Naive thymus-derived CD4-positive, alpha-beta T cell (primary cell): ENCODE measurements around the gene IFRD2. TPM values are rescaled to one million over a fixed set of nuclear protein-coding genes. Genes with fewer than 3 reads are reported as not detected.

ENCODE experiments used
- ATAC-seq: fragments of 150-1000 bp; cut with Tn5 transposase; 2 replicates; pipeline ENCODE4 v1.10.0; 2021; ENCODE audit warnings: mild to moderate bottlenecking, moderate library complexity
- CTCF ChIA-PET: fragments of 350-600 bp; sonication (Branson Sonifier 250); formaldehyde crosslinking; loops from one replicate; lab custom pipeline; 2021; ENCODE audit warnings: antibody characterized with exemption; lab: Charles Lee
- POLR2A ChIA-PET: fragments of 350-600 bp; sonication (Branson Sonifier 250); formaldehyde crosslinking; loops from one replicate; lab custom pipeline; 2021; ENCODE audit warnings: antibody characterized with exemption, inconsistent platforms; lab: Charles Lee
- DNase-seq, 9 donors: peaks; one replicate each; pipeline versions ENCODE4 v3.0.0 to v3.0.0-alpha.2; 2020 to 2022; ENCODE audit warnings: mixed read lengths in 1 of 9
- H3K27ac ChIP-seq: one replicate; pipeline ENCODE4 v1.7.0; 2013; ENCODE audit warnings: mild to moderate bottlenecking, low read depth, low read length, moderate library complexity
- H3K27me3 ChIP-seq, 2 donors: one replicate each; pipeline ENCODE4 v1.7.0; 2013; ENCODE audit warnings: low read length in 2 of 2, mild to moderate bottlenecking in 2 of 2, moderate library complexity in 2 of 2; ENCODE audit not compliant: control insufficient read depth in 2 of 2, insufficient read depth in 2 of 2
- H3K36me3 ChIP-seq, 3 experiments: 1 replicate in 2 of 3; 2 replicates in 1 of 3; pipeline ENCODE4 v1.7.0; 2013; ENCODE audit warnings: low read length in 3 of 3, mild to moderate bottlenecking in 3 of 3, moderate library complexity in 1 of 3; ENCODE audit not compliant: insufficient read depth in 3 of 3, control insufficient read depth in 2 of 3
- H3K4me1 ChIP-seq, 2 donors: one replicate each; pipeline ENCODE4 v1.7.0; 2013; ENCODE audit warnings: low read length in 2 of 2, mild to moderate bottlenecking in 2 of 2, moderate library complexity in 1 of 2; ENCODE audit not compliant: control insufficient read depth in 2 of 2, insufficient read depth in 2 of 2
- H3K4me3 ChIP-seq: 2 replicates; pipeline ENCODE4 v1.7.0; 2013; ENCODE audit warnings: mild to moderate bottlenecking, low read length
- H3K9me3 ChIP-seq, 3 experiments: 1 replicate in 2 of 3; 2 replicates in 1 of 3; pipeline ENCODE4 v1.7.0; 2013; ENCODE audit warnings: low read length in 3 of 3; ENCODE audit not compliant: control insufficient read depth in 2 of 3
- H3K27ac Mint-ChIP-seq, 9 donors: one replicate each; pipeline ENCODE4 v1.8.0; 2020 to 2022; ENCODE audit warnings: mixed read lengths in 9 of 9, mild to moderate bottlenecking in 8 of 9, moderate library complexity in 5 of 9, inconsistent platforms in 2 of 9
- H3K27me3 Mint-ChIP-seq, 5 donors: one replicate each; pipeline ENCODE4 v1.8.0; 2021 to 2022; ENCODE audit warnings: mixed read lengths in 5 of 5, mild to moderate bottlenecking in 1 of 5
- H3K36me3 Mint-ChIP-seq, 5 donors: one replicate each; pipeline ENCODE4 v1.8.0; 2020 to 2022; ENCODE audit warnings: mixed read lengths in 5 of 5, mild to moderate bottlenecking in 3 of 5, inconsistent platforms in 1 of 5
- H3K4me1 Mint-ChIP-seq, 7 donors: one replicate each; pipeline ENCODE4 v1.8.0; 2020 to 2022; ENCODE audit warnings: mixed read lengths in 7 of 7, mild to moderate bottlenecking in 3 of 7, inconsistent platforms in 1 of 7
- H3K4me3 Mint-ChIP-seq, 10 donors: one replicate each; pipeline ENCODE4 v1.8.0; 2020 to 2022; ENCODE audit warnings: mild to moderate bottlenecking in 10 of 10, mixed read lengths in 10 of 10, moderate library complexity in 6 of 10, inconsistent platforms in 2 of 10
- H3K9me3 Mint-ChIP-seq, 11 donors: one replicate each; pipeline ENCODE4 v1.8.0; 2020 to 2022; ENCODE audit warnings: mixed read lengths in 11 of 11, mild to moderate bottlenecking in 4 of 11, inconsistent platforms in 1 of 11, moderate library complexity in 1 of 11
- intact Hi-C, 2 donors: fragments of 100-400 bp; cut with micrococcal nuclease; formaldehyde crosslinking; loops; one replicate each; pipeline ENCODE4 v1.15.1; 2023
- polyA plus RNA-seq, 2 donors: library from polyadenylated mRNA; unstranded; fragments of 300-500 nt; fragmentation: Illumina TruSeq; gene quantifications; one replicate each; pipeline ENCODE4 v1.2.3, GENCODE V29; 2021
- total RNA-seq, 6 experiments: library from RNA in 5 of 6; stranded (reverse) in 5 of 6; gene quantifications; 1 replicate in 5 of 6; 2 replicates in 1 of 6; pipeline ENCODE4 v1.2.3 and lab custom pipeline; 2021 to 2026

The IFRD2 gene
- total and polyA plus RNA-seq, 7 experiments from 2014 or later: 53.7 to 85.1 (median 64.7) TPM

DNA sequence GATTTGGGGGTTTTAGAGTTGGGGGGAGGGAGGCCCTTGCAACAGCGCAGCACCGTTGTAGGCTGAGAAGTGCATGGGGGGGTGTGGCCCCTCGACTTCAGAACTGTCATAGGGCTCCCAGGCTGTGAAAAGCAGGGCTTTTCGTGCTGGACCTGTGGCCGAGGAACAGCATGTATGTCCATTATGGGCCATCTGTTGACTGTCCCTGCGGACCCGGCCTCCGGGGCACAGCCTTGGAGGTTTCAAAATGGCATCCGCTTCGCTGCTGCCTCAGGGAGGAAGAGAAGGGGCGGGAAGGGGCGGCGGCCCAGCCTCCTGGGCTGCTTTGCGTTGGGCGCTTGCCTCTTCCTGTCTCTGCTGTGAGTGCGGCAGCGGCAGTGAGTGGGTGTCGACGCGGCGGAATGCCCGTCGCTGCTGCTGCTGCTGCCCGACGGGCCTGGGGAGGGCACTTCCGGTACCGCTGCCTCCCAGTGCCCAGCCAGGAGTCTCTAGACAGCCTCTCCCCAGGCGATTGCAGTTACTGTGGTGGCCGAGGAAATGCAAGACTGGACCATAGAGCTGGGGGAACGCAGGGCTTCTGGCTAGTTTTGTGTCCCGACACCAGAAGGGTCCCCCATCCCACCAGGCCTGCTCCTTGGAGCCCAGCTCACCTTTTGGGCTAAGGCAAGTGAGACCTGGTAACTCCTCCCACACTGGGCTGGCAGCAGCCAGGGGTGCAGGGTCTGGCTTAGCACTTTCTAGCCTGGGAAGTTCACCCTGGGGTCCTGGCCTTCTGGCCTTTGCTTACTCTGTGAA lies 54.3 kb downstream of the IFRD2 start:
- peaks cover 25 to 60% (median 56%) of the 10 kb centered on the region in 7 donors for H3K4me1 Mint-ChIP-seq
- peak overlapping the region; percentile 87 to 97 (median 95) for H3K27ac Mint-ChIP-seq
- H3K27me3 ChIP-seq: no peaks in the 10 kb centered on the region
- no peaks in the 10 kb centered on the region for H3K9me3 Mint-ChIP-seq
- no peaks in the 10 kb centered on the region for H3K9me3 ChIP-seq
- peaks cover 5 to 33% (median 7%) of the 10 kb centered on the region in 3 experiments for H3K36me3 ChIP-seq
- H3K4me3 Mint-ChIP-seq: peak overlapping the region; percentile 92 to 99 (median 98)
- ATAC-seq: peak; percentile 53
- H3K27me3 Mint-ChIP-seq: no peaks in the 10 kb centered on the region
- peak overlapping the region; percentile 84 for H3K27ac ChIP-seq
- H3K4me1 ChIP-seq: peaks cover 51 to 56% of the 10 kb centered on the region in 2 donors
- H3K4me3 ChIP-seq: peak overlapping the region; percentile 90
- H3K36me3 Mint-ChIP-seq: peaks cover 0 to 14% (median 0%) of the 10 kb centered on the region in 5 donors
- intact Hi-C loops: loop anchor here (1.0 to 5.0 kb wide), 16 partner anchors 8 to 1819 kb away; partner anchors contain the start of genes DUSP7 (in 2 of the 2), ARIH2 (in 1 of the 2), C3orf18 (in 1 of the 2) and CISH (in 1 of the 2)
- DNase-seq: peak; percentile 68 to 88 (median 86)
- CTCF ChIA-PET: interaction anchor here (0.6 to 15.3 kb wide), 4 partner anchors 6 to 905 kb away, joined by 4 to 211 read pairs (median 18); no protein-coding TSS in a partner anchor
- POLR2A ChIA-PET: interaction anchor here (0.6 to 15.6 kb wide), 12 partner anchors 5 to 1151 kb away, joined by 3 to 253 read pairs (median 4); partner anchors contain the start of genes GNAI2 and IFRD2

Other genes with a start within 250 kb of the IFRD2 start
- gene RBM5, start 203.5 kb downstream of the IFRD2 start, total RNA-seq: 100 to 1,000 TPM; 223 to 420 (median 342) TPM
- gene RBM5, start 203.5 kb downstream of the IFRD2 start, polyA plus RNA-seq: 10 to 100 TPM; 45.6 to 63.1 TPM
- gene SEMA3F, start 137.1 kb downstream of the IFRD2 start, total RNA-seq: 1 to 10 TPM in 1 of 5 experiments, under 1 TPM in 2, not detected in 2; 0.34 to 1.1 (median 0.69) TPM
- not detected for gene SEMA3F, start 137.1 kb downstream of the IFRD2 start, polyA plus RNA-seq
- 1 to 10 TPM in 1 of 5 experiments, under 1 TPM in 1, not detected in 3; 0.24 to 1.2 TPM for gene GNAT1, start 100.8 kb downstream of the IFRD2 start, total RNA-seq
- gene GNAT1, start 100.8 kb downstream of the IFRD2 start, polyA plus RNA-seq: not detected
- gene SLC38A3, start 87.2 kb downstream of the IFRD2 start, total RNA-seq: 1 to 10 TPM in 1 of 5 experiments, not detected in 4; 1.8 TPM
- gene SLC38A3, start 87.2 kb downstream of the IFRD2 start, polyA plus RNA-seq: not detected
- 100 to 1,000 TPM; 225 to 442 (median 282) TPM for gene GNAI2, start 56.2 kb downstream of the IFRD2 start, total RNA-seq
- 100 to 1,000 TPM; 443 to 527 TPM for gene GNAI2, start 56.2 kb downstream of the IFRD2 start, polyA plus RNA-seq
- 1 to 10 TPM in 3 of 5 experiments, under 1 TPM in 2; 0.73 to 3.7 (median 1.4) TPM for gene SEMA3B, start 23.3 kb downstream of the IFRD2 start, total RNA-seq
- not detected for gene SEMA3B, start 23.3 kb downstream of the IFRD2 start, polyA plus RNA-seq
- gene LSMEM2, start 13.3 kb downstream of the IFRD2 start, total RNA-seq: not detected
- gene LSMEM2, start 13.3 kb downstream of the IFRD2 start, polyA plus RNA-seq: under 1 TPM in 1 of 2 donors, not detected in 1; 0.15 TPM
- 10 to 100 TPM in 1 of 5 experiments, 1 to 10 TPM in 4; 3.4 to 10.7 (median 4.2) TPM for gene HYAL3, start 7.0 kb upstream of the IFRD2 start, total RNA-seq
- gene HYAL3, start 7.0 kb upstream of the IFRD2 start, polyA plus RNA-seq: 1 to 10 TPM; 2.3 to 3.3 TPM
- gene NAA80, start 7.0 kb upstream of the IFRD2 start, total RNA-seq: 10 to 100 TPM; 30.2 to 44.9 (median 33.6) TPM
- 10 to 100 TPM; 13.7 to 15.2 TPM for gene NAA80, start 7.0 kb upstream of the IFRD2 start, polyA plus RNA-seq
- under 1 TPM in 4 of 5 experiments, not detected in 1; 0.22 to 0.51 (median 0.28) TPM for gene HYAL1, start 11.1 kb upstream of the IFRD2 start, total RNA-seq
- gene HYAL1, start 11.1 kb upstream of the IFRD2 start, polyA plus RNA-seq: under 1 TPM; 0.12 to 0.41 TPM
- 1 to 10 TPM; 1.5 to 5.3 (median 3.2) TPM for gene HYAL2, start 30.3 kb upstream of the IFRD2 start, total RNA-seq
- gene HYAL2, start 30.3 kb upstream of the IFRD2 start, polyA plus RNA-seq: 1 to 10 TPM; 2.8 to 4.6 TPM
- gene TUSC2, start 35.8 kb upstream of the IFRD2 start, total RNA-seq: 10 to 100 TPM; 16.8 to 25.0 (median 20.5) TPM
- 10 to 100 TPM; 38.0 to 45.5 TPM for gene TUSC2, start 35.8 kb upstream of the IFRD2 start, polyA plus RNA-seq
- 100 to 1,000 TPM in 1 of 5 experiments, 10 to 100 TPM in 4; 39.4 to 105 (median 69.6) TPM for gene RASSF1, start 48.4 kb upstream of the IFRD2 start, total RNA-seq
- 10 to 100 TPM; 32.7 to 47.9 TPM for gene RASSF1, start 48.4 kb upstream of the IFRD2 start, polyA plus RNA-seq
- gene ZMYND10, start 53.3 kb upstream of the IFRD2 start, total RNA-seq: 1 to 10 TPM in 4 of 5 experiments, under 1 TPM in 1; 0.91 to 3.8 (median 2.8) TPM
- under 1 TPM; 0.07 to 0.30 TPM for gene ZMYND10, start 53.3 kb upstream of the IFRD2 start, polyA plus RNA-seq
- gene NPRL2, start 58.3 kb upstream of the IFRD2 start, total RNA-seq: 10 to 100 TPM; 35.3 to 48.9 (median 47.7) TPM
- 10 to 100 TPM; 27.2 to 36.2 TPM for gene NPRL2, start 58.3 kb upstream of the IFRD2 start, polyA plus RNA-seq
- gene CYB561D2, start 58.4 kb upstream of the IFRD2 start, total RNA-seq: 10 to 100 TPM; 23.3 to 42.6 (median 32.8) TPM
- gene CYB561D2, start 58.4 kb upstream of the IFRD2 start, polyA plus RNA-seq: 10 to 100 TPM; 42.4 to 52.9 TPM
- 10 to 100 TPM; 17.7 to 32.4 (median 19.9) TPM for gene TMEM115, start 67.1 kb upstream of the IFRD2 start, total RNA-seq
- gene TMEM115, start 67.1 kb upstream of the IFRD2 start, polyA plus RNA-seq: 10 to 100 TPM; 26.0 to 40.9 TPM
- 1 to 10 TPM in 4 of 5 experiments, under 1 TPM in 1; 0.97 to 6.2 (median 2.5) TPM for gene CACNA2D2, start 211.2 kb upstream of the IFRD2 start, total RNA-seq
- gene CACNA2D2, start 211.2 kb upstream of the IFRD2 start, polyA plus RNA-seq: under 1 TPM; 0.32 to 0.38 TPM